Endothelial cell of umbilical vein (primary cell): ENCODE data around the gene P2RY11. TPM values are rescaled to one million over a fixed set of nuclear protein-coding genes. Genes with fewer than 3 reads are reported as not detected.

Source experiments
- BruUV-seq: library from RNA; stranded (reverse); fragments of 400-500 nt; replicated peaks from 2 replicates; lab custom pipeline; 2021; lab: Mats Ljungman, UMichigan
- CTCF ChIA-PET: fragments of 300-600, 350-600 bp; sonication (Branson Sonifier 250); formaldehyde crosslinking; loops from one replicate; lab custom pipeline; 2021; ENCODE audit warnings: antibody characterized with exemption, inconsistent platforms; lab: Charles Lee
- POLR2A ChIA-PET: fragments of 300-600, 350-600 bp; sonication (Branson Sonifier 250); formaldehyde crosslinking; loops from one replicate; lab custom pipeline; 2021; ENCODE audit warnings: antibody characterized with exemption, inconsistent platforms; lab: Charles Lee
- DNase-seq: peaks from one replicate; pipeline ENCODE4 v3.0.0-alpha.2; 2011; ENCODE audit warnings: low read depth, low spot score
- FAIRE-seq: peaks from 2 replicates; lab custom pipeline; 2011; peaks lifted over from hg19 to GRCh38; lab: Jason Lieb, UNC
- H2AFZ ChIP-seq: 2 replicates; pipeline ENCODE4 v1.6.0; 2012; ENCODE audit warnings: low read depth, low read length, control low read depth, inconsistent platforms
- H3K27ac ChIP-seq: 2 replicates; pipeline ENCODE4 v1.5.1; 2011; ENCODE audit warnings: low read depth, mild to moderate bottlenecking, control low read depth, low read length, moderate library complexity; ENCODE audit not compliant: insufficient read depth
- H3K27me3 ChIP-seq, 2 experiments: 2 replicates each; pipeline versions ENCODE4 v1.6.0 to v1.6.1; 2011; ENCODE audit warnings: low read length in 2 of 2, mixed read lengths in 1 of 2; ENCODE audit not compliant: control insufficient read depth in 2 of 2, insufficient read depth in 2 of 2
- H3K36me3 ChIP-seq, 2 experiments: 2 replicates in 1 of 2; 3 replicates in 1 of 2; pipeline ENCODE4 v1.5.1; 2011; ENCODE audit warnings: low read length in 2 of 2, mild to moderate bottlenecking in 1 of 2, moderate library complexity in 1 of 2; ENCODE audit not compliant: control insufficient read depth in 2 of 2, insufficient read depth in 2 of 2; ENCODE audit errors: extremely low read depth in 1 of 2
- H3K4me1 ChIP-seq: 3 replicates; pipeline ENCODE4 v1.5.1; 2011; ENCODE audit warnings: mild to moderate bottlenecking, low read length; ENCODE audit not compliant: control insufficient read depth, insufficient read depth; ENCODE audit errors: extremely low read depth
- H3K4me2 ChIP-seq: 2 replicates; pipeline ENCODE4 v1.6.1; 2011; ENCODE audit warnings: low read length, control low read depth, mixed read lengths; ENCODE audit not compliant: insufficient read depth
- H3K4me3 ChIP-seq, 3 experiments: fragments of 200-600 bp in 1 of 3; sonication (generic), shearing (Covaris generic) in 1 of 3; replicated peaks in 1 of 3; 2 replicates each; pipeline ENCODE4 v1.5.1; 2011 to 2016; ENCODE audit warnings: control low read depth in 3 of 3, low read length in 3 of 3, mild to moderate bottlenecking in 2 of 3, inconsistent platforms in 1 of 3, low read depth in 1 of 3, moderate library complexity in 1 of 3; ENCODE audit not compliant: insufficient read depth in 1 of 3
- H3K79me2 ChIP-seq: 2 replicates; pipeline ENCODE4 v1.6.0; 2012; ENCODE audit warnings: low read length, inconsistent platforms; ENCODE audit not compliant: control insufficient read depth, insufficient read depth
- H3K9ac ChIP-seq: replicated peaks from 2 replicates; pipeline ENCODE3; 2011; ENCODE audit warnings: low read length, control low read depth; ENCODE audit not compliant: insufficient read depth; ENCODE audit errors: extremely low read depth
- H3K9me1 ChIP-seq: replicated peaks from 3 replicates; pipeline ENCODE4 v1.6.0; 2011; ENCODE audit warnings: mild to moderate bottlenecking, low read length; ENCODE audit not compliant: control insufficient read depth, insufficient read depth; ENCODE audit errors: extremely low read depth
- H3K9me3 ChIP-seq: replicated peaks from 2 replicates; pipeline ENCODE4 v1.5.1; 2012; ENCODE audit warnings: low read length, inconsistent platforms; ENCODE audit not compliant: control insufficient read depth, insufficient read depth
- H4K20me1 ChIP-seq: replicated peaks from 2 replicates; pipeline ENCODE3; 2011; ENCODE audit warnings: mild to moderate bottlenecking, low read length; ENCODE audit not compliant: control insufficient read depth, insufficient read depth; ENCODE audit errors: extremely low read depth
- EZH2 ChIP-seq: IDR thresholded peaks from 2 replicates; pipeline ENCODE4 v1.6.1; 2012; ENCODE audit warnings: borderline replicate concordance, low read depth, mild to moderate bottlenecking, moderate library complexity, low read length, inconsistent platforms; ENCODE audit not compliant: severe bottlenecking
- FOS ChIP-seq: IDR thresholded peaks from 2 replicates; pipeline ENCODE4 v1.6.1; 2011; ENCODE audit warnings: mild to moderate bottlenecking, low read length, moderate library complexity, borderline replicate concordance; ENCODE audit not compliant: insufficient read depth
- GATA2 ChIP-seq: IDR thresholded peaks from 2 replicates; pipeline ENCODE4 v1.7.0; 2011; ENCODE audit warnings: low read depth, mild to moderate bottlenecking, moderate library complexity, mixed read lengths, low read length; ENCODE audit not compliant: insufficient read length, insufficient read depth
- JUN ChIP-seq: IDR thresholded peaks from 2 replicates; pipeline ENCODE4 v1.6.1; 2011; ENCODE audit warnings: borderline replicate concordance, low read depth; ENCODE audit not compliant: insufficient read length, insufficient read depth
- MYC ChIP-seq: IDR thresholded peaks from one replicate; pipeline ENCODE4 v1.6.1; 2011; ENCODE audit warnings: mild to moderate bottlenecking, low read depth, low read length
- POLR2A ChIP-seq: IDR thresholded peaks from 2 replicates; pipeline ENCODE4 v1.6.1; 2012; ENCODE audit warnings: low read depth, mild to moderate bottlenecking, control low read depth, low read length
- POLR2AphosphoS5 ChIP-seq: IDR thresholded peaks from 2 replicates; pipeline ENCODE4 v1.6.1; 2012; ENCODE audit warnings: low read depth, mild to moderate bottlenecking, control low read depth, low read length, moderate library complexity; ENCODE audit not compliant: insufficient read depth
- dilution Hi-C: fragments of 300-500 bp; cut with MboI; formaldehyde crosslinking; loops from one replicate; pipeline ENCODE4 v1.15.0; 2019; ENCODE audit warnings: low sequenced_read_pairs; ENCODE audit not compliant: extremely low pct_ligation_motif_present
- intact Hi-C: fragments of 100-400 bp; cut with micrococcal nuclease; formaldehyde crosslinking; loops from one replicate; pipeline ENCODE4 v1.10.0; 2022
- polyA plus RNA-seq, 4 experiments: library from polyadenylated mRNA; depleted of rRNA in 3 of 4; stranded (reverse) in 3 of 4; unstranded in 1 of 4; fragments of >200 nt; gene quantifications; 2 replicates each; pipeline versions ENCODE4 v1.2.1 to v1.2.3, GENCODE V29; 2011 to 2012; ENCODE audit warnings: missing spikeins in 1 of 4
- total RNA-seq: library from RNA; stranded (reverse); gene quantifications from 2 replicates; pipeline ENCODE4 v1.2.3, GENCODE V29; 2021
- TF ChIP-seq, protein P1 (sequence below): IDR thresholded peaks from 2 replicates; pipeline ENCODE4 v1.6.1; 2011; ENCODE audit not compliant: insufficient read depth, insufficient read length
- TF ChIP-seq, protein P2 (sequence below), 2 donors: IDR thresholded peaks; 1 replicate in 1 of 2; 2 replicates in 1 of 2; pipeline ENCODE4 v1.5.1; 2011; ENCODE audit warnings: low read length in 2 of 2, mild to moderate bottlenecking in 2 of 2, moderate library complexity in 2 of 2, control low read depth in 1 of 2, inconsistent platforms in 1 of 2, low read depth in 1 of 2; ENCODE audit not compliant: insufficient read depth in 1 of 2; ENCODE audit errors: extremely low read depth in 1 of 2

P2RY11 gene
- total and polyA plus RNA-seq, 2 donors (not counting 3 experiments of a cell fraction or from before 2014, with no cell fraction given): 3.6 to 14.6 TPM

DNA sequence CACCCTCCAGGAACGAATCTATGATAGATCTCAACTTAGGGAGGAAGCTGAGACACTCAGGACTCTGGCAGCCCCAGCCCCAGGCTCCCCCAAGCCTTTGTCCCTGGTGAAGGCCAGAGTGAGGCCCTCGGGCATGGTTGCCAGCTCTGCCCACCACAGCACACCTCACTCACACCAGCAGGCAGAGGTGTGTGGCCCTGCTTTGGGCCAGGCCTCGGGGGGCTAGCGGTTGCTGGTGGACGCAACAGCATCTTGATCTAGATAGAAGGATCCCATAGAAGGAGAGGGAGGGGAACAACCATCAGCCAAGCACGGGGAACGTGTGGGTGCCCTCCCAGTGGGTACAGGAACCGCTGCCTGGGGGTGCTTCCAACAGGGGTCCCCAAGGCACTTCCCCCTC is 46.6 kb downstream of the P2RY11 start:
- H3K36me3 ChIP-seq: peaks cover 23 to 49% of the 10 kb centered on the region in 2 experiments
- H3K9ac ChIP-seq: no peak overlapping the region

DNA sequence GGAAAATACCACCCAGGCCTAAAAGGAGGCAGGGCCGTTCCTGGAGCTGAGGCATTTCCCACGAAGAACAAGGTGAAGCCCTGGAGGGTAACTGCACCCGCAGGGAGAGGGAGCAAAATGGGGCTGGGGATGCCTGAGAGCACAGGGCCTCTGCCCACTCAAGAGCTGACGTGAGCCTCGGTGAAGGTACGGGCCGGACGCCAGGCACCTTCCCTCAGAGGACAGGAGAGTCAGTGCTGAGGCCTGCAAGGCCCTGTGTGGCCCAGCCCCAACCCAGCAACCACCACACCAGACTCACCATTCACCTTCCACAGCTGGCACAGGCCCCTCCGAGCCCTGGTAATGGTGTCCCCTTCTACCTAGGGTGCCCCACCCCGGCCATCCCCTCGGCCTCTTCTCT is 47.0 kb downstream of the P2RY11 start:
- Histone ChIP-seq H3K9me1 (no peaks in the 10 kb centered on the region), H3K4me1 (no peaks in the 10 kb centered on the region), H3K27me3 (no peaks in the 10 kb centered on the region), H3K9me3 (no peaks in the 10 kb centered on the region), H3K36me3 (peaks cover 23 to 53% of the 10 kb centered on the region in 2 experiments), H3K79me2 (no peaks in the 10 kb centered on the region), H3K4me2 (no peak overlapping the region), H3K27ac (no peak overlapping the region), H3K9ac (no peak overlapping the region), H4K20me1 (no peaks in the 10 kb centered on the region), H2AFZ (no peak overlapping the region), H3K4me3 (no peak overlapping the region)
- POLR2A ChIA-PET: no interaction called here
- no peak for FAIRE-seq
- intact Hi-C loops: no loop called here
- TF ChIP-seq, protein P1, sequence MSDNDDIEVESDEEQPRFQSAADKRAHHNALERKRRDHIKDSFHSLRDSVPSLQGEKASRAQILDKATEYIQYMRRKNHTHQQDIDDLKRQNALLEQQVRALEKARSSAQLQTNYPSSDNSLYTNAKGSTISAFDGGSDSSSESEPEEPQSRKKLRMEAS: no peak
- TF ChIP-seq GATA2 (no peak), JUN (no peak), FOS (no peak), EZH2 (no peak), MYC (no peak), POLR2A (no peak), POLR2AphosphoS5 (no peak)
- TF ChIP-seq, protein P2, sequence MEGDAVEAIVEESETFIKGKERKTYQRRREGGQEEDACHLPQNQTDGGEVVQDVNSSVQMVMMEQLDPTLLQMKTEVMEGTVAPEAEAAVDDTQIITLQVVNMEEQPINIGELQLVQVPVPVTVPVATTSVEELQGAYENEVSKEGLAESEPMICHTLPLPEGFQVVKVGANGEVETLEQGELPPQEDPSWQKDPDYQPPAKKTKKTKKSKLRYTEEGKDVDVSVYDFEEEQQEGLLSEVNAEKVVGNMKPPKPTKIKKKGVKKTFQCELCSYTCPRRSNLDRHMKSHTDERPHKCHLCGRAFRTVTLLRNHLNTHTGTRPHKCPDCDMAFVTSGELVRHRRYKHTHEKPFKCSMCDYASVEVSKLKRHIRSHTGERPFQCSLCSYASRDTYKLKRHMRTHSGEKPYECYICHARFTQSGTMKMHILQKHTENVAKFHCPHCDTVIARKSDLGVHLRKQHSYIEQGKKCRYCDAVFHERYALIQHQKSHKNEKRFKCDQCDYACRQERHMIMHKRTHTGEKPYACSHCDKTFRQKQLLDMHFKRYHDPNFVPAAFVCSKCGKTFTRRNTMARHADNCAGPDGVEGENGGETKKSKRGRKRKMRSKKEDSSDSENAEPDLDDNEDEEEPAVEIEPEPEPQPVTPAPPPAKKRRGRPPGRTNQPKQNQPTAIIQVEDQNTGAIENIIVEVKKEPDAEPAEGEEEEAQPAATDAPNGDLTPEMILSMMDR (IDR thresholded peaks at IDR 0.05; ENCODE audit: extremely low read depth in 1 of 2, insufficient read depth in 1 of 2, low read depth in 1 of 2, low read length in 2 of 2): no peak
- DNase-seq: no peak
- CTCF ChIA-PET: interaction anchor here (1.1 kb wide), 1 partner anchor 92 kb away, joined by 3 read pairs; no protein-coding TSS in a partner anchor
- dilution Hi-C loops: no loop called here
- no TSS peak for BruUV-seq

More for the DNA sequence above, 46.6 kb downstream of the P2RY11 start:
- Histone ChIP-seq H3K79me2 (no peaks in the 10 kb centered on the region), H3K27ac (no peak overlapping the region), H3K27me3 (no peaks in the 10 kb centered on the region), H4K20me1 (no peaks in the 10 kb centered on the region), H3K9me3 (no peaks in the 10 kb centered on the region), H3K4me2 (no peak overlapping the region), H3K9me1 (no peaks in the 10 kb centered on the region), H2AFZ (no peak overlapping the region), H3K4me3 (no peak overlapping the region), H3K4me1 (no peaks in the 10 kb centered on the region)
- ChIA-PET POLR2A (no interaction called here), CTCF (interaction anchor here (1.1 kb wide), 1 partner anchor 92 kb away, joined by 3 read pairs; no protein-coding TSS in a partner anchor)
- dilution Hi-C loops: no loop called here
- BruUV-seq: no TSS peak
- intact Hi-C loops: no loop called here
- TF ChIP-seq, protein P1: no peak
- FAIRE-seq (no peak), DNase-seq (no peak)
